Epidermal melanocyte (primary cell): ENCODE results near the gene AGFG2.
"Not testable (repeated sequence)": the region's sequence is repeated elsewhere in the genome, so short reads cannot be mapped to it uniquely, and the experiment has no call there.

Experiments used
- DNase-seq: peaks from one replicate; pipeline ENCODE4 v3.0.0; 2011; ENCODE audit warnings: low spot score; ENCODE audit not compliant: insufficient read length

The AGFG2 gene

DNA sequence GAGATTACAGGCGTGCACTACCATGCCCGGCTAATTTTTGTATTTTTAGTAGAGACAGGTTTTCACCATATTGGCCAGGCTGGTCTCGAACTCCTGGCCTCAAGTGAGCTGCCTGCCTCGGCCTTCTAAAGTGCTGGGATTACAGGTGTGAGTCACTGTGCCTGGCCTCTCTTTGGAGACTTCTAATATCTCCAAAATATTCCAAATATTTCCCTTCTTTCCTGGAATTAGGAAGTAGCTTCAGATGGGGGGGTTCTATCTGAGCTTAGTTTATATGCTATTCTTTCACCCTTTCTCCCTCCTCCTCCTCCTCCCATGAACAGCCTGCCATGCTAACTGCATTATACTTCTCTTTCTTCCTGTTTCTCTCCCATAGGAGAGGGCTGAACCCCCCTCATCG lies 9.4 kb downstream of the AGFG2 start:
- DNase-seq = not testable (repeated sequence)

GRCh38 chr7:100552532-100552931 lies 13.5 kb downstream of the AGFG2 start:
- DNase-seq = no peak

GRCh38 chr7:100553032-100553431 lies 14.0 kb downstream of the AGFG2 start:
- no peak for DNase-seq

- DNase-seq = no peak
Measured at GRCh38 chr7:100555701-100556100, 16.7 kb downstream of the AGFG2 start.

GRCh38 chr7:100556541-100556940 lies 17.5 kb downstream of the AGFG2 start:
- DNase-seq = no peak

DNA sequence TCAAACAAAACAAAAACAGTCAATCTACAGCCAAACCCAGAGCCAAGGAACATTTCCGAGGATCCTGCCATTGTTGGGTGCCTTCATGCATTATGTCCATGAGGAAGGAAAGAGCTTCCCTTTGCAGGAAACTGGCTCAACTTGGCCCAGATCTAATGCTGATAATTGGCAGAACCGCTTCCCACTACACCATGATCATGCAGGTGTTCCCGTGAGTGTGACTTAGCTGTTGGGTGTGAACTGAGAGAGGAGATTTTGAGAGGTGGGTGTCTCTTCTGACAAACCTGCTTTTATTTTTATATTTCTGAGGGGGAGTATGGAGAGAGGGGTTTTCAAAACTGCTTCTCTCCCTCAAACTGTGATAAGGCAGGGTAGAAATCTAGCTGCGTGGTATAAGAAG lies 20.1 kb downstream of the AGFG2 start:
- no peak for DNase-seq

DNA sequence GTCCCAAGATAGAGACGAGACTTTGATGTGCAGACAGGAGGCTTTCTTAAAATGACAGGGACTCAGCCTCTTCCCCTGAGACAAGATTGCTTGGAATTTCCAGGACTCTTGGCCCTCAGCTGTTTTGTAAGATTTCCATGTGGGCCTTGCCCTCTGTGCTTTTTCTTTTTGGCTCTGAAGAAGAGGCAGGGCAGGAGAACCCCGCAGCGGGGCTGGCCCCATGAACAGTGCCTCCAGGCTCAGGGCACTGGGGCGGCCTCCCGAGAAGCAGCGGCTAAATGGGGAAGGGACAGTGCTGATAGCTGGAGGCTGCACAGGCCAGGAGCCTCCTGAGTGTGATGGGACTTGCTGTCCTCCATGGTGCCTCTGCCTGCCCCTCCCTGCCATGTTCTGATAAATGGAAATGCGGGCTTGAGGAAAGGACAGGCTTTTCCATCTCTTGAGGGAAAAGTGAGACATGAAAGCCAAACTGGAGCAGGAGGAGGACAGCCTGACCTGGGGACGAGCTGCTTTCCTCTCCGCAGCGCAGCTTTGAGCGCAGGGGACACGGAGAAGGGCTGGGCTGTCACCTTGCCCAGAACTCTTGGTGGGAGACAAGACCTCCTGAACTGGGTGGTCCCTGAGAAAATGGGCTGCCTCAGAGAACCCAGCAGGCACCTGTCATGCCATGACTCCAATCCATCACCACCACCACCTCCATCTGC lies 22.6 kb downstream of the AGFG2 start:
- DNase-seq = no peak

- no peak for DNase-seq
Measured at GRCh38 chr7:100562195-100563099, 23.4 kb downstream of the AGFG2 start.

DNA sequence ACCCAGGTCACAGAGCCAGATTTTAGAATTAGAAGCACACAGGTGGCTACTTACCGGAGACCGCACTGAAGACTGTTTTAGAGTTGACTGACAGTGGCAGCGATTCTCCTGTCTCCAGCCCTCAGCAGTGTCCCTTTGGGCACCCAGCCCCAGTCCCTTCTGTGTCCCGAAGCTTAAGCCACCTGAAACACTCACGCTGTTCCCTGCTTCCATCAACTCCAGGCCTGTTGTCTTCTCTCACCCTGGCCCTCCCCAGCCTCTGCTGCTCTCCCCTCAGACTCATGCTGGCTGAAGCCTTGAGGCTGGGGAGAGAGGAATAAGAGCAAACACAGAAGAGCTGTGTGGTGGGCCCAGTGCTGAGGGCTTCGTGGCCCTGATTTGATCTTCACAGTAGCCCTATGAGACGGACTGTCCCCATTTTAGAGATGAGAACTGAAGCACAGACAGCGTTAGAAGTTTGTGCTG lies 24.1 kb downstream of the AGFG2 start:
- no peak for DNase-seq

DNA sequence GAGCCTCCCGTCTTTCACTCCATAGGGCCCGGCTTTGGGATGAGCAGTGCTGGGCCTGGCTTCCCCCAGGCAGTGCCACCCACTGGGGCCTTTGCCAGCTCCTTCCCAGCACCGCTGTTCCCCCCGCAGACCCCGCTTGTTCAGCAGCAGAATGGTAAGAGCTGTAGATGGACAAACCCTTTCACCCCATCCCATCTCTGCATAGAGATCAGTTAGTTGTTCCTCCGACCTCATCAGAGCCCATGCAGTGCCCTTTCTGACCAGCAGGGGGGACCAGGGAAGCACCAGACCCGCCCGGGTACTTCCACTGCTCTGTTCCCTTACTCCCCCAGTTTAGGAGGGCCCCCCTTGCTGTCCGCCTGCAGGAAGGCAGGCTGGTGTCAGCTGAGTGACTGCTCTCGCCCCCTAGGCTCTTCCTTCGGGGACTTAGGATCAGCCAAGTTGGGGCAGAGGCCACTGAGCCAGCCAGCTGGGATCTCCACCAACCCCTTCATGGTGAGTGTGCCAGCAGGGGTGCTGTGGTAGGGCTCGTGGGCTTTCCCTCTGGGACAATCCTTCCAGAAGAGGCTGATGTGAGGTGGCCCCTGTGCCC lies 24.9 kb downstream of the AGFG2 start:
- peak; percentile 82 for DNase-seq

DNA sequence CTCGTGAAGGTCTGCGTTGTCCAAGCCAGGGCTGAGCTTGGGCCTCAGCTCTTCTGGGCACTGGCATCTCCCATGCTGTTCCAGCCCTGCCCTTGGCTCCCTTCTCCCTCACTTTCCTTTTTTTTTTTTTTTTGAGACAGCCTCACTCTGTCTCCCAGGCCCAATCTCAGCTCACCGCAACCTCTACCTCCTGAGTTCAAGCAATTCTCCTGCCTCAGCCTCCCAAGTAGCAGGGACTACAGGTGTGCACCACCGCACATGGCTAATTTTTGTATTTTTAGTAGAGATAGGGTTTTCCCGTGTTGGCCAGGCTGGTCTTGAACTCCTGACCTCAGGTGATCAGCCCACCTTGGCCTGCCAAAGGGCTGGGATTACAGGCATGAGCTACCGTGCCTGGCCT lies 25.4 kb downstream of the AGFG2 start:
- not testable (repeated sequence) for DNase-seq

DNA sequence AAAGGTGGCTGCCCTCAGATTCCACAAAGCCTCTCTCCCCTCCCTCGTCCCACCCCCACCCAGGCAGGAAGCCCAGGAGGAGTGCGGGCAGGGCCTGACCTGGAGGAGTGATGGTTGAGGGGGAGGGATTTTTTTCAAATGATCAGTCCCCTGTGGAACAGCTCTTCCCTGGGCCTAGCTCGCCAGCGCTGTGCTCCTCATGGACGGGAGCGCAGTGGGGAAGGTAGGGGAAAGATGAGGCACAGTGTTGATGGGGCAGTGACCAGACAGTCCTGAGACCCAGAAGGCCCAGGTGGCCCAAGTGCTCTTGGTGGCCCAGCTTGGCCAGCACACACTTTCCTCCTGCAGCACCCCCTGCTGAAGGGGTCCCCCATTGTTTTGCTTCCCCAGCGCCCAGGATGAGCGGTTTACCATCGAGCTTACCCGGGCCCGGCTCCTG lies 26.1 kb downstream of the AGFG2 start:
- DNase-seq = no peak

- no peak for DNase-seq
Measured at GRCh38 chr7:100566018-100566531, 27.1 kb downstream of the AGFG2 start.

DNA sequence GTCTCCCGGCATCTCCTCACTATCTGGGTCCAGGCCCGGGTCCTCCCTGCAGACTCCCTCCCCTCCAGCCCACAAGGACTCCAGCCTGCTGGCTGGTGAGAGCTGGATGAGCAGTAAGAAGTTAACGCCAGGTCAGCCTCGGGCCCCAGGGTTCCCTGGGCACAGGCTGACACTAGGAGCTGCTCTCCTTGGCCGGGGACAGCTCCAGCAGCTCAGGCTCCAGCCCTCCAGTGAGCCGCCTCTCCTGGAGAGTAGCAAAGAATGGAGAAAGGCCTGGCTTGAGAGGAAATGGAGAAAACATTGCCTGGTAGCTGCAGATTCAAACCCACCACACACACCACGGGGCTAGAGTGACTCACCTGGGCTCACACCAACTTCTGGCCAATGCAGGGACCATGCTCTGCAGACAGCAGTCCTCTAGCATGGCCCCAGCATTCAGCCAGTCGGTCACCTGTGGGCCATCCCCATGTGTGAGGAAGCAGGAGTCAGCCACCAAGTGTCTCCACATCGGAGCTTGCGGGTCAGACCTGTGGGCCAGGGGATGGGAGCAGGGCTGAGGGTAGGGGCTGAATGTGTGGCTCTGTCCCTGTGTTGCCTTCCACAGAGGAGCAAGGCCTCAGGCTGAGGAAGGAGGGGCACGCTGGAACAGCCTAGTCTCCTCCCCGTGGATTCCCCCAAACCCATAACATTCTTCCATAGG lies 28.2 kb downstream of the AGFG2 start:
- DNase-seq = no peak

GRCh38 chr7:100567751-100568175 lies 28.8 kb downstream of the AGFG2 start:
- no peak for DNase-seq

- DNase-seq = no peak
Measured at GRCh38 chr7:100568176-100568895, 29.3 kb downstream of the AGFG2 start.

DNA sequence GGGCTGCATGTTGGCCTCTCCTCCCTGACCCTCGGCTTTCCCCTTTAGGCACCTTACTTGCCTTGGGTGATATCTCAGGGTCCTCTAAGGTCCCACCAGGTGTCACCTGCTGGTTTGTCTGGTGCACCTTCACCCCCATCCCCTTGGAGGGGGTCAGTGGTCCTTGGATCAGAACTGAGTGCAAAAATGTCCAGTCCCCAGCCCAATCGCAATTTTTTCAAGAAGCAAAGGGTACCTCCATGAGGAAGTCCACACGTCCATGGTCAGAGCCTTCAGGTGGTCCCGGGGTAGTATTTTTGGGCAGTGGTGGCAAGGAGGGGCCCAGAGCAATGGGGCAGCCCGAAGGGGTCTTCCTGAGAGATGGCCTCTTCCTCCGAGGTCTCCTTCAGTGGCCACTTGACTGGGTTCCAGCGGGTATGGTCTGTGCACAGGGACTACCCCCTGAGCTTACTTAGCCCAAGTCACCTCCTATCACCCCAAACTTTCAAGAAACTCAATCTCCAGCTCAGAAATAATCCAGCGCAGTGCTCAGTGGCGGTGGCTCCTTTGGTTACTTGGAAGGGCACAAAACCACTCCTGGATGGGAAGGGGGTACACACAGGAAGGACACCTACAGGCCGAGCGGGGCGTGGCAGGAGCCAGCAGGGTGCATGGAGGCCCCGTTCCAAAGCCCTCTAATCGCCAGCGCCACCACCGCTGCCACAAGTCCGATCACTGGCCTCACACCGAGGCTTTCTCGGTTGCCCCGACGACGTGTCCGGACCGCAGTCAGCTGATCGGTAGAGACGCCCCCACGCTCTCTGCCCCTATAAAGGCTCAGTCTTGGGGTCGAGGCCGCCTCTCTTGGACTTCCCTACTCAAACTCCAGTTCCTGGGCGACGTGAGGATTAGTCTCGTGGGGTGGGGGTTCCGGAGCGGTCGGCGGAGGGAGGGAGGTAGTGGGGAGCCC lies 30.2 kb downstream of the AGFG2 start:
- no peak for DNase-seq

GRCh38 chr7:100570954-100571828 lies 32.2 kb downstream of the AGFG2 start:
- no peak for DNase-seq

- no peak for DNase-seq
Measured at GRCh38 chr7:100571829-100572116, 32.8 kb downstream of the AGFG2 start.
